Neural cell (in vitro differentiated cells): ENCODE results near the gene PIP4P1.

Experiments
- CTCF ChIP-seq: fragments of 450-650 bp; IDR thresholded peaks from 2 replicates; pipeline ENCODE4 v1.5.1; 2014; ENCODE audit warnings: antibody characterized with exemption, mild to moderate bottlenecking, moderate library complexity; ENCODE audit not compliant: poor library complexity, severe bottlenecking
- EP300 ChIP-seq: fragments of 450-650 bp; conservative IDR thresholded peaks from 2 replicates; pipeline ENCODE4 v1.6.1; 2014; ENCODE audit warnings: antibody characterized with exemption, mild to moderate bottlenecking, moderate library complexity; ENCODE audit not compliant: poor library complexity, severe bottlenecking
- EZH2 ChIP-seq: fragments of 200-600, 300-800 bp; shearing (Covaris generic), sonication (generic); IDR thresholded peaks from 2 replicates; pipeline ENCODE4 v1.6.1; 2014; ENCODE audit warnings: antibody characterized with exemption, low read length, borderline replicate concordance, mild to moderate bottlenecking; ENCODE audit not compliant: insufficient read depth, poor library complexity, severe bottlenecking
- POLR2AphosphoS5 ChIP-seq: IDR thresholded peaks from 2 replicates; pipeline ENCODE4 v1.6.1; 2012
- RAD21 ChIP-seq: fragments of 450-650 bp; conservative IDR thresholded peaks from 2 replicates; pipeline ENCODE4 v1.6.1; 2014; ENCODE audit warnings: antibody characterized with exemption, mild to moderate bottlenecking, moderate library complexity

GRCh38 chr14:20503898-20504297 is 42.7 kb upstream of the PIP4P1 start:
- TF ChIP-seq RAD21 (no peak), CTCF (no peak), POLR2AphosphoS5 (no peak), EZH2 (no peak), EP300 (no peak)
